Keratinocyte (primary cell): Measurements from ENCODE around the gene MICAL3. TPM values are rescaled to one million over a fixed set of nuclear protein-coding genes. Genes with fewer than 3 reads are reported as not detected.

Experiments
- DNase-seq: peaks from one replicate; pipeline ENCODE4 v3.0.0-alpha.2; 2011; ENCODE audit warnings: low read depth, missing footprints, low spot score
- FAIRE-seq: peaks from 2 replicates; lab custom pipeline; 2011; peaks lifted over from hg19 to GRCh38; lab: Jason Lieb, UNC
- H2AFZ ChIP-seq: 2 replicates; pipeline ENCODE4 v1.6.0; 2012; ENCODE audit warnings: low read length, control low read depth, inconsistent platforms; ENCODE audit not compliant: control insufficient read depth
- H3K27ac ChIP-seq: 2 replicates; pipeline ENCODE4 v1.5.1; 2011; ENCODE audit warnings: low read length; ENCODE audit not compliant: control insufficient read depth, insufficient read depth
- H3K27me3 ChIP-seq: 3 replicates; pipeline ENCODE4 v1.6.0; 2011; ENCODE audit warnings: low read length; ENCODE audit not compliant: control insufficient read depth, insufficient read depth; ENCODE audit errors: extremely low read depth
- H3K36me3 ChIP-seq, 2 experiments: 2 replicates in 1 of 2; 3 replicates in 1 of 2; pipeline ENCODE4 v1.5.1; 2011; ENCODE audit warnings: low read length in 2 of 2, mild to moderate bottlenecking in 1 of 2; ENCODE audit not compliant: control insufficient read depth in 2 of 2, insufficient read depth in 2 of 2; ENCODE audit errors: extremely low read depth in 1 of 2
- H3K4me1 ChIP-seq: 3 replicates; pipeline ENCODE4 v1.5.1; 2011; ENCODE audit warnings: low read length; ENCODE audit not compliant: control insufficient read depth, insufficient read depth; ENCODE audit errors: extremely low read depth
- H3K4me2 ChIP-seq: 3 replicates; pipeline ENCODE4 v1.6.0; 2011; ENCODE audit warnings: low read depth, low read length; ENCODE audit not compliant: control insufficient read depth, insufficient read depth; ENCODE audit errors: extremely low read depth
- H3K4me3 ChIP-seq, 3 experiments: fragments of 200-600 bp in 1 of 3; sonication (generic) in 1 of 3; 2 replicates in 2 of 3; 3 replicates in 1 of 3; pipeline ENCODE4 v1.5.1; 2011 to 2016; ENCODE audit warnings: low read length in 3 of 3, mild to moderate bottlenecking in 3 of 3, control low read depth in 2 of 3, inconsistent platforms in 1 of 3, low read depth in 1 of 3, mixed read lengths in 1 of 3, mixed run types in 1 of 3, moderate library complexity in 1 of 3; ENCODE audit not compliant: control insufficient read depth in 2 of 3, insufficient read depth in 2 of 3; ENCODE audit errors: extremely low read depth in 1 of 3
- H3K79me2 ChIP-seq: 2 replicates; pipeline ENCODE4 v1.6.0; 2012; ENCODE audit warnings: low read length; ENCODE audit not compliant: control insufficient read depth, insufficient read depth
- H3K9ac ChIP-seq: 3 replicates; pipeline ENCODE4 v1.6.0; 2011; ENCODE audit warnings: low read length; ENCODE audit not compliant: control insufficient read depth, insufficient read depth; ENCODE audit errors: extremely low read depth
- H3K9me1 ChIP-seq: 3 replicates; pipeline ENCODE4 v1.6.0; 2011; ENCODE audit warnings: low read length; ENCODE audit not compliant: control insufficient read depth, insufficient read depth; ENCODE audit errors: extremely low read depth
- H3K9me3 ChIP-seq: 2 replicates; pipeline ENCODE4 v1.5.1; 2012; ENCODE audit warnings: low read depth, low read length; ENCODE audit not compliant: control insufficient read depth
- H4K20me1 ChIP-seq: 3 replicates; pipeline ENCODE4 v1.6.0; 2011; ENCODE audit warnings: low read length; ENCODE audit not compliant: control insufficient read depth, insufficient read depth; ENCODE audit errors: extremely low read depth
- EZH2 ChIP-seq: IDR thresholded peaks from one replicate; pipeline ENCODE4 v1.6.1; 2012; ENCODE audit warnings: inconsistent platforms, mild to moderate bottlenecking, low read length, moderate library complexity
- dilution Hi-C: fragments of 300-500 bp; cut with MboI; formaldehyde crosslinking; loops from one replicate; pipeline ENCODE4 v1.7.0; 2020; ENCODE audit warnings: low sequenced_read_pairs; ENCODE audit not compliant: extremely low pct_ligation_motif_present
- polyA plus RNA-seq, 5 experiments: library from polyadenylated mRNA; depleted of rRNA in 3 of 5; stranded (reverse) in 3 of 5; stranded (forward) in 1 of 5; unstranded in 1 of 5; fragments of >200 nt; gene quantifications; 1 replicate in 1 of 5; 2 replicates in 3 of 5; 3 replicates in 1 of 5; pipeline versions ENCODE4 v1.2.1 to v1.2.3, GENCODE V29; 2011 to 2012; ENCODE audit warnings: missing spikeins in 2 of 5, low read depth in 1 of 5, low replicate concordance in 1 of 5
- TF ChIP-seq, protein P1 (sequence below), 3 experiments: IDR thresholded peaks in 1 of 3; conservative IDR thresholded peaks in 1 of 3; optimal IDR thresholded peaks in 1 of 3; 2 replicates in 2 of 3; 3 replicates in 1 of 3; pipeline versions ENCODE3 to v1.5.1; 2011; ENCODE audit warnings: low read length in 3 of 3, mild to moderate bottlenecking in 3 of 3, moderate library complexity in 2 of 3, control low read depth in 1 of 3, inconsistent platforms in 1 of 3; ENCODE audit not compliant: insufficient read depth in 2 of 3; ENCODE audit errors: extremely low read depth in 1 of 3

MICAL3 gene
- polyA plus RNA-seq, 1 donor (not counting 4 experiments of a cell fraction or from before 2014, with no cell fraction given): 27.9 TPM

GRCh38 chr22:18012531-18012930, 11.8 kb downstream of the MICAL3 start:
- Histone ChIP-seq H3K79me2 (peaks cover 41% of the 10 kb centered on the region), H2AFZ (no peak overlapping the region), H3K27ac (no peak overlapping the region), H3K9me3 (no peaks in the 10 kb centered on the region), H3K36me3 (peaks cover 0 to 2% of the 10 kb centered on the region in 2 experiments), H3K4me1 (peaks cover 24% of the 10 kb centered on the region), H3K9me1 (peaks cover 3% of the 10 kb centered on the region), H3K27me3 (no peaks in the 10 kb centered on the region), H3K9ac (no peak overlapping the region), H3K4me3 (no peak overlapping the region), H4K20me1 (peaks cover 2% of the 10 kb centered on the region), H3K4me2 (peak overlapping the region; percentile 30)
- peak; percentile 92 for FAIRE-seq
- TF ChIP-seq, protein P1, sequence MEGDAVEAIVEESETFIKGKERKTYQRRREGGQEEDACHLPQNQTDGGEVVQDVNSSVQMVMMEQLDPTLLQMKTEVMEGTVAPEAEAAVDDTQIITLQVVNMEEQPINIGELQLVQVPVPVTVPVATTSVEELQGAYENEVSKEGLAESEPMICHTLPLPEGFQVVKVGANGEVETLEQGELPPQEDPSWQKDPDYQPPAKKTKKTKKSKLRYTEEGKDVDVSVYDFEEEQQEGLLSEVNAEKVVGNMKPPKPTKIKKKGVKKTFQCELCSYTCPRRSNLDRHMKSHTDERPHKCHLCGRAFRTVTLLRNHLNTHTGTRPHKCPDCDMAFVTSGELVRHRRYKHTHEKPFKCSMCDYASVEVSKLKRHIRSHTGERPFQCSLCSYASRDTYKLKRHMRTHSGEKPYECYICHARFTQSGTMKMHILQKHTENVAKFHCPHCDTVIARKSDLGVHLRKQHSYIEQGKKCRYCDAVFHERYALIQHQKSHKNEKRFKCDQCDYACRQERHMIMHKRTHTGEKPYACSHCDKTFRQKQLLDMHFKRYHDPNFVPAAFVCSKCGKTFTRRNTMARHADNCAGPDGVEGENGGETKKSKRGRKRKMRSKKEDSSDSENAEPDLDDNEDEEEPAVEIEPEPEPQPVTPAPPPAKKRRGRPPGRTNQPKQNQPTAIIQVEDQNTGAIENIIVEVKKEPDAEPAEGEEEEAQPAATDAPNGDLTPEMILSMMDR (optimal IDR thresholded peaks at IDR 0.05 in 1 of 3, IDR thresholded peaks at IDR 0.05 in 1 of 3, conservative IDR thresholded peaks at IDR 0.05 in 1 of 3; ENCODE audit: extremely low read depth in 1 of 3, insufficient read depth in 2 of 3, low read length in 3 of 3): no peak
- TF ChIP-seq EZH2: no peak
- dilution Hi-C loops: no loop called here
- peak; percentile 75 for DNase-seq

- Histone ChIP-seq H3K9me1 (peaks cover 3% of the 10 kb centered on the region), H3K27ac (no peak overlapping the region), H3K4me3 (no peak overlapping the region), H3K4me2 (no peak overlapping the region), H2AFZ (no peak overlapping the region), H3K36me3 (peaks cover 0 to 2% of the 10 kb centered on the region in 2 experiments), H3K9me3 (no peaks in the 10 kb centered on the region), H3K4me1 (peaks cover 24% of the 10 kb centered on the region), H3K9ac (no peak overlapping the region), H3K27me3 (no peaks in the 10 kb centered on the region), H4K20me1 (peaks cover 2% of the 10 kb centered on the region), H3K79me2 (peaks cover 45% of the 10 kb centered on the region)
- DNase-seq (no peak), FAIRE-seq (no peak)
- dilution Hi-C loops: no loop called here
- TF ChIP-seq EZH2: no peak
- TF ChIP-seq, protein P1 (optimal IDR thresholded peaks at IDR 0.05 in 1 of 3, IDR thresholded peaks at IDR 0.05 in 1 of 3, conservative IDR thresholded peaks at IDR 0.05 in 1 of 3; ENCODE audit: extremely low read depth in 1 of 3, insufficient read depth in 2 of 3, low read length in 3 of 3): no peak
Observed at GRCh38 chr22:18010266-18010665, 14.1 kb downstream of the MICAL3 start.
